HG02759 (cell line): Measurements from ENCODE around the gene MEGF8.

Source experiments
- ATAC-seq: cut with Tn5 transposase; IDR thresholded peaks from one replicate; pipeline ENCODE4 v1.9.1; 2021; ENCODE audit warnings: mild to moderate bottlenecking, moderate library complexity; ENCODE audit not compliant: unreplicated experiment

Gene MEGF8

GRCh38 chr19:42303101-42303464, 22.4 kb upstream of the MEGF8 start:
- no peak for ATAC-seq

- no peak for ATAC-seq
Measured at GRCh38 chr19:42303876-42304275, 21.6 kb upstream of the MEGF8 start.

GRCh38 chr19:42306646-42307045, 18.8 kb upstream of the MEGF8 start:
- no peak for ATAC-seq

- no peak for ATAC-seq
Measured at GRCh38 chr19:42309686-42310085, 15.7 kb upstream of the MEGF8 start.

- no peak for ATAC-seq
Measured at GRCh38 chr19:42311657-42312056, 13.8 kb upstream of the MEGF8 start.

GRCh38 chr19:42312370-42312769, 13.1 kb upstream of the MEGF8 start:
- no peak for ATAC-seq

GRCh38 chr19:42313096-42313839, 12.2 kb upstream of the MEGF8 start, which contains the start of gene TMEM145:
TSS of gene TMEM145 (plus strand) at chr19:42313309. CDS start at chr19:42313377, 68 bp downstream.
- no peak for ATAC-seq

- ATAC-seq = no peak
Measured at GRCh38 chr19:42313840-42314755, 11.3 kb upstream of the MEGF8 start.

GRCh38 chr19:42315024-42315423, 10.4 kb upstream of the MEGF8 start:
- no peak for ATAC-seq

GRCh38 chr19:42316223-42317211, 8.9 kb upstream of the MEGF8 start:
- ATAC-seq = peak; percentile 69

GRCh38 chr19:42317535-42317934, 7.9 kb upstream of the MEGF8 start:
- ATAC-seq = no peak

- ATAC-seq = no peak
Measured at GRCh38 chr19:42322305-42322704, 3.1 kb upstream of the MEGF8 start.

GRCh38 chr19:42323473-42323851, 2.0 kb upstream of the MEGF8 start:
- ATAC-seq = no peak

- no peak for ATAC-seq
Measured at GRCh38 chr19:42323852-42324654, 1.4 kb upstream of the MEGF8 start.

GRCh38 chr19:42324655-42325307, 654 bp upstream of the MEGF8 start:
- ATAC-seq = no peak

- ATAC-seq = peak; percentile 10
Measured at GRCh38 chr19:42325896-42326771, 699 bp downstream of the MEGF8 start.

- ATAC-seq = no peak
Measured at GRCh38 chr19:42326969-42327368, 1.5 kb downstream of the MEGF8 start.

- ATAC-seq = no peak
Measured at GRCh38 chr19:42327381-42327780, 1.9 kb downstream of the MEGF8 start.

- ATAC-seq = no peak
Measured at GRCh38 chr19:42328106-42328505, 2.7 kb downstream of the MEGF8 start.
